Endothelial cell of umbilical vein (primary cell): ENCODE data around the gene ABCC11. TPM values are rescaled to one million over a fixed set of nuclear protein-coding genes. Genes with fewer than 3 reads are reported as not detected.

Experiments
- BruUV-seq: library from RNA; stranded (reverse); fragments of 400-500 nt; replicated peaks from 2 replicates; lab custom pipeline; 2021; lab: Mats Ljungman, UMichigan
- CTCF ChIA-PET: fragments of 300-600, 350-600 bp; sonication (Branson Sonifier 250); formaldehyde crosslinking; loops from one replicate; lab custom pipeline; 2021; ENCODE audit warnings: antibody characterized with exemption, inconsistent platforms; lab: Charles Lee
- POLR2A ChIA-PET: fragments of 300-600, 350-600 bp; sonication (Branson Sonifier 250); formaldehyde crosslinking; loops from one replicate; lab custom pipeline; 2021; ENCODE audit warnings: antibody characterized with exemption, inconsistent platforms; lab: Charles Lee
- DNase-seq: peaks from one replicate; pipeline ENCODE4 v3.0.0-alpha.2; 2011; ENCODE audit warnings: low read depth, low spot score
- FAIRE-seq: peaks from 2 replicates; lab custom pipeline; 2011; peaks lifted over from hg19 to GRCh38; lab: Jason Lieb, UNC
- H2AFZ ChIP-seq: 2 replicates; pipeline ENCODE4 v1.6.0; 2012; ENCODE audit warnings: low read depth, low read length, control low read depth, inconsistent platforms
- H3K27ac ChIP-seq: 2 replicates; pipeline ENCODE4 v1.5.1; 2011; ENCODE audit warnings: low read depth, mild to moderate bottlenecking, control low read depth, low read length, moderate library complexity; ENCODE audit not compliant: insufficient read depth
- H3K27me3 ChIP-seq, 2 experiments: 2 replicates each; pipeline versions ENCODE4 v1.6.0 to v1.6.1; 2011; ENCODE audit warnings: low read length in 2 of 2, mixed read lengths in 1 of 2; ENCODE audit not compliant: control insufficient read depth in 2 of 2, insufficient read depth in 2 of 2
- H3K36me3 ChIP-seq, 2 experiments: 2 replicates in 1 of 2; 3 replicates in 1 of 2; pipeline ENCODE4 v1.5.1; 2011; ENCODE audit warnings: low read length in 2 of 2, mild to moderate bottlenecking in 1 of 2, moderate library complexity in 1 of 2; ENCODE audit not compliant: control insufficient read depth in 2 of 2, insufficient read depth in 2 of 2; ENCODE audit errors: extremely low read depth in 1 of 2
- H3K4me1 ChIP-seq: 3 replicates; pipeline ENCODE4 v1.5.1; 2011; ENCODE audit warnings: mild to moderate bottlenecking, low read length; ENCODE audit not compliant: control insufficient read depth, insufficient read depth; ENCODE audit errors: extremely low read depth
- H3K4me2 ChIP-seq: 2 replicates; pipeline ENCODE4 v1.6.1; 2011; ENCODE audit warnings: low read length, control low read depth, mixed read lengths; ENCODE audit not compliant: insufficient read depth
- H3K4me3 ChIP-seq, 3 experiments: fragments of 200-600 bp in 1 of 3; sonication (generic), shearing (Covaris generic) in 1 of 3; replicated peaks in 1 of 3; 2 replicates each; pipeline ENCODE4 v1.5.1; 2011 to 2016; ENCODE audit warnings: control low read depth in 3 of 3, low read length in 3 of 3, mild to moderate bottlenecking in 2 of 3, inconsistent platforms in 1 of 3, low read depth in 1 of 3, moderate library complexity in 1 of 3; ENCODE audit not compliant: insufficient read depth in 1 of 3
- H3K79me2 ChIP-seq: 2 replicates; pipeline ENCODE4 v1.6.0; 2012; ENCODE audit warnings: low read length, inconsistent platforms; ENCODE audit not compliant: control insufficient read depth, insufficient read depth
- H3K9ac ChIP-seq: replicated peaks from 2 replicates; pipeline ENCODE3; 2011; ENCODE audit warnings: low read length, control low read depth; ENCODE audit not compliant: insufficient read depth; ENCODE audit errors: extremely low read depth
- H3K9me1 ChIP-seq: replicated peaks from 3 replicates; pipeline ENCODE4 v1.6.0; 2011; ENCODE audit warnings: mild to moderate bottlenecking, low read length; ENCODE audit not compliant: control insufficient read depth, insufficient read depth; ENCODE audit errors: extremely low read depth
- H3K9me3 ChIP-seq: replicated peaks from 2 replicates; pipeline ENCODE4 v1.5.1; 2012; ENCODE audit warnings: low read length, inconsistent platforms; ENCODE audit not compliant: control insufficient read depth, insufficient read depth
- H4K20me1 ChIP-seq: replicated peaks from 2 replicates; pipeline ENCODE3; 2011; ENCODE audit warnings: mild to moderate bottlenecking, low read length; ENCODE audit not compliant: control insufficient read depth, insufficient read depth; ENCODE audit errors: extremely low read depth
- CTCF ChIP-seq, 2 donors: IDR thresholded peaks; 1 replicate in 1 of 2; 2 replicates in 1 of 2; pipeline ENCODE4 v1.5.1; 2011; ENCODE audit warnings: low read length in 2 of 2, mild to moderate bottlenecking in 2 of 2, moderate library complexity in 2 of 2, control low read depth in 1 of 2, inconsistent platforms in 1 of 2, low read depth in 1 of 2; ENCODE audit not compliant: insufficient read depth in 1 of 2; ENCODE audit errors: extremely low read depth in 1 of 2
- EZH2 ChIP-seq: IDR thresholded peaks from 2 replicates; pipeline ENCODE4 v1.6.1; 2012; ENCODE audit warnings: borderline replicate concordance, low read depth, mild to moderate bottlenecking, moderate library complexity, low read length, inconsistent platforms; ENCODE audit not compliant: severe bottlenecking
- FOS ChIP-seq: IDR thresholded peaks from 2 replicates; pipeline ENCODE4 v1.6.1; 2011; ENCODE audit warnings: mild to moderate bottlenecking, low read length, moderate library complexity, borderline replicate concordance; ENCODE audit not compliant: insufficient read depth
- GATA2 ChIP-seq: IDR thresholded peaks from 2 replicates; pipeline ENCODE4 v1.7.0; 2011; ENCODE audit warnings: low read depth, mild to moderate bottlenecking, moderate library complexity, mixed read lengths, low read length; ENCODE audit not compliant: insufficient read length, insufficient read depth
- JUN ChIP-seq: IDR thresholded peaks from 2 replicates; pipeline ENCODE4 v1.6.1; 2011; ENCODE audit warnings: borderline replicate concordance, low read depth; ENCODE audit not compliant: insufficient read length, insufficient read depth
- MAX ChIP-seq: IDR thresholded peaks from 2 replicates; pipeline ENCODE4 v1.6.1; 2011; ENCODE audit not compliant: insufficient read depth, insufficient read length
- MYC ChIP-seq: IDR thresholded peaks from one replicate; pipeline ENCODE4 v1.6.1; 2011; ENCODE audit warnings: mild to moderate bottlenecking, low read depth, low read length
- POLR2A ChIP-seq: IDR thresholded peaks from 2 replicates; pipeline ENCODE4 v1.6.1; 2012; ENCODE audit warnings: low read depth, mild to moderate bottlenecking, control low read depth, low read length
- POLR2AphosphoS5 ChIP-seq: IDR thresholded peaks from 2 replicates; pipeline ENCODE4 v1.6.1; 2012; ENCODE audit warnings: low read depth, mild to moderate bottlenecking, control low read depth, low read length, moderate library complexity; ENCODE audit not compliant: insufficient read depth
- dilution Hi-C: fragments of 300-500 bp; cut with MboI; formaldehyde crosslinking; loops from one replicate; pipeline ENCODE4 v1.15.0; 2019; ENCODE audit warnings: low sequenced_read_pairs; ENCODE audit not compliant: extremely low pct_ligation_motif_present
- intact Hi-C: fragments of 100-400 bp; cut with micrococcal nuclease; formaldehyde crosslinking; loops from one replicate; pipeline ENCODE4 v1.10.0; 2022
- polyA plus RNA-seq, 4 experiments: library from polyadenylated mRNA; depleted of rRNA in 3 of 4; stranded (reverse) in 3 of 4; unstranded in 1 of 4; fragments of >200 nt; gene quantifications; 2 replicates each; pipeline versions ENCODE4 v1.2.1 to v1.2.3, GENCODE V29; 2011 to 2012; ENCODE audit warnings: missing spikeins in 1 of 4
- total RNA-seq: library from RNA; stranded (reverse); gene quantifications from 2 replicates; pipeline ENCODE4 v1.2.3, GENCODE V29; 2021

Gene ABCC11
- total and polyA plus RNA-seq, 2 donors (not counting 3 experiments of a cell fraction or from before 2014, with no cell fraction given): 0.08 TPM; not detected in 1

- no peak overlapping the region for H3K4me2 ChIP-seq
- TF ChIP-seq CTCF (IDR thresholded peaks at IDR 0.05; ENCODE audit: extremely low read depth in 1 of 2, insufficient read depth in 1 of 2, low read depth in 1 of 2, low read length in 2 of 2) (no peak), GATA2 (no peak), JUN (no peak), MAX (no peak), EZH2 (no peak), MYC (no peak), FOS (no peak), POLR2A (no peak), POLR2AphosphoS5 (no peak)
- no peaks in the 10 kb centered on the region for H3K79me2 ChIP-seq
- H4K20me1 ChIP-seq: no peaks in the 10 kb centered on the region
- no peaks in the 10 kb centered on the region for H3K27me3 ChIP-seq
- no peak overlapping the region for H3K9ac ChIP-seq
- ChIA-PET POLR2A (no interaction called here), CTCF (interaction anchor here (1.0 to 1.1 kb wide), 2 partner anchors 23 to 28 kb away, joined by 3 read pairs; no protein-coding TSS in a partner anchor)
- H3K27ac ChIP-seq: no peak overlapping the region
- dilution Hi-C loops (no loop called here), intact Hi-C loops (no loop called here)
- DNase-seq (no peak), FAIRE-seq (no peak)
- no peaks in the 10 kb centered on the region for H3K9me1 ChIP-seq
- no peak overlapping the region for H2AFZ ChIP-seq
- BruUV-seq: no TSS peak
- H3K4me3 ChIP-seq: no peak overlapping the region
- no peaks in the 10 kb centered on the region for H3K9me3 ChIP-seq
- H3K36me3 ChIP-seq: no peaks in the 10 kb centered on the region
- H3K4me1 ChIP-seq: no peaks in the 10 kb centered on the region
Measured at GRCh38 chr16:48136547-48137360, 110.6 kb downstream of the ABCC11 start.
